K562 (cell line): ENCODE data around the gene TOR1AIP1. TPM values are rescaled to one million over a fixed set of nuclear protein-coding genes. Genes with fewer than 3 reads are reported as not detected.

Experiments used
- ATAC-seq: fragments of 200-7000 bp; cut with Tn5 transposase; 3 replicates; pipeline ENCODE4 v1.9.1; 2020; ENCODE audit warnings: moderate library complexity
- BruUV-seq: library from RNA; stranded (reverse); fragments of 400-500 nt; replicated peaks from 2 replicates; lab custom pipeline; 2021; lab: Mats Ljungman, UMichigan
- CTCF ChIA-PET: fragments of 300-600 bp; formaldehyde crosslinking; extraction: SDS; loops from one replicate; lab custom pipeline; 2021; ENCODE audit warnings: low intra/inter-chr PET ratio; lab: Yijun Ruan, JAX
- POLR2A ChIA-PET: fragments of 300-600, 350-650 bp; sonication (Branson Sonifier 250); formaldehyde crosslinking; extraction: SDS; loops from one replicate; lab custom pipeline; 2021; ENCODE audit warnings: antibody characterized with exemption, inconsistent platforms; lab: Yijun Ruan, JAX
- DNase-seq, 4 experiments: peaks; one replicate each; pipeline versions ENCODE4 v3.0.0 to v3.0.0-alpha.2; 2011 to 2018; ENCODE audit warnings: low spot score in 3 of 4, mixed read lengths in 3 of 4; ENCODE audit errors: extremely low read depth in 1 of 4
- FAIRE-seq: peaks from 2 replicates; lab custom pipeline; 2011; peaks lifted over from hg19 to GRCh38; lab: Jason Lieb, UNC
- H2AFZ ChIP-seq: 2 replicates; pipeline ENCODE4 v1.6.0; 2011; ENCODE audit warnings: low read depth, low read length, control low read depth, inconsistent platforms
- H3K27ac ChIP-seq: fragments of 200-600 bp; 3 replicates; pipeline ENCODE4 v1.8.0; 2011; ENCODE audit warnings: low read depth, mild to moderate bottlenecking, control low read depth, inconsistent platforms, low read length, moderate library complexity, mixed read lengths; ENCODE audit errors: extremely low read depth
- H3K27me3 ChIP-seq, 2 experiments: fragments of 300-600 bp in 1 of 2; 2 replicates in 1 of 2; 3 replicates in 1 of 2; pipeline versions ENCODE4 v1.6.0 to v1.8.0; 2011; ENCODE audit warnings: inconsistent platforms in 2 of 2, low read length in 2 of 2, mild to moderate bottlenecking in 1 of 2, mixed read lengths in 1 of 2, moderate library complexity in 1 of 2; ENCODE audit not compliant: control insufficient read depth in 2 of 2, insufficient read depth in 2 of 2
- H3K36me3 ChIP-seq: fragments of 300-600 bp; 3 replicates; pipeline ENCODE4 v1.8.0; 2011; ENCODE audit warnings: mild to moderate bottlenecking, low read length, inconsistent platforms; ENCODE audit not compliant: control insufficient read depth, insufficient read depth
- H3K4me1 ChIP-seq, 2 experiments: fragments of 200-600 bp in 1 of 2; replicated peaks in 1 of 2; 2 replicates in 1 of 2; 3 replicates in 1 of 2; pipeline versions ENCODE4 v1.5.1 to v1.8.0; 2011; ENCODE audit warnings: inconsistent platforms in 2 of 2, low read length in 2 of 2, mild to moderate bottlenecking in 1 of 2, mixed read lengths in 1 of 2, moderate library complexity in 1 of 2; ENCODE audit not compliant: control insufficient read depth in 2 of 2, insufficient read depth in 2 of 2
- H3K4me2 ChIP-seq: 2 replicates; pipeline ENCODE4 v1.6.1; 2011; ENCODE audit warnings: low read length, control low read depth, inconsistent platforms, mixed read lengths; ENCODE audit not compliant: insufficient read depth
- H3K4me3 ChIP-seq: fragments of 200-600 bp; sonication (generic), shearing (Covaris generic); 2 replicates; pipeline ENCODE4 v1.5.1; 2016; ENCODE audit warnings: control low read depth, inconsistent platforms
- H3K79me2 ChIP-seq: fragments of 200-600 bp; 3 replicates; pipeline ENCODE4 v1.8.0; 2011; ENCODE audit warnings: low read length, inconsistent platforms; ENCODE audit not compliant: control insufficient read depth, insufficient read depth
- H3K9ac ChIP-seq, 2 experiments: 2 replicates each; pipeline versions ENCODE4 v1.6.0 to v1.6.1; 2011; ENCODE audit warnings: low read depth in 2 of 2, low read length in 2 of 2, control low read depth in 1 of 2, inconsistent platforms in 1 of 2, mild to moderate bottlenecking in 1 of 2, mixed read lengths in 1 of 2; ENCODE audit not compliant: insufficient read depth in 1 of 2
- H3K9me1 ChIP-seq: one replicate; pipeline ENCODE4 v1.6.0; 2011; ENCODE audit warnings: inconsistent platforms, mild to moderate bottlenecking, low read length, moderate library complexity; ENCODE audit not compliant: control insufficient read depth, insufficient read depth
- H3K9me3 ChIP-seq: replicated peaks from 2 replicates; pipeline ENCODE4 v1.5.1; 2011; ENCODE audit warnings: low read depth, low read length, inconsistent platforms; ENCODE audit not compliant: control insufficient read depth, insufficient read depth
- H4K20me1 ChIP-seq: replicated peaks from 2 replicates; pipeline ENCODE4 v1.6.1; 2011; ENCODE audit warnings: low read length, inconsistent platforms, mixed read lengths; ENCODE audit not compliant: control insufficient read depth, insufficient read depth
- ARNT ChIP-seq, 2 experiments: fragments of 450-650 bp; IDR thresholded peaks; 2 replicates each; pipeline ENCODE4 v1.6.1; 2016; ENCODE audit warnings: mild to moderate bottlenecking in 1 of 2
- BCL6 ChIP-seq: fragments of 250-450 bp; sonication (Bioruptor Pico); IDR thresholded peaks from 2 replicates; pipeline ENCODE4 v1.4.0; 2020
- PRPF4 ChIP-seq: fragments of 200-400 bp; formaldehyde crosslinking; IDR thresholded peaks from one replicate; pipeline ENCODE4 v1.6.1; 2017; ENCODE audit warnings: low read length, low read depth, mild to moderate bottlenecking; ENCODE audit not compliant: insufficient read depth, poor library complexity, severe bottlenecking
- SP2 ChIP-seq: IDR thresholded peaks from 2 replicates; pipeline ENCODE4 v1.6.1; 2011; ENCODE audit warnings: mild to moderate bottlenecking, low read depth, low read length, moderate library complexity; ENCODE audit not compliant: poor library complexity, severe bottlenecking; ENCODE audit errors: extremely low read depth
- ZNF224 ChIP-seq: sonication (generic); formaldehyde crosslinking; IDR thresholded peaks from 2 replicates; pipeline ENCODE4 v1.8.0; 2022; ENCODE audit warnings: mild to moderate bottlenecking, missing genetic modification reagents
- ZNF41 ChIP-seq: fragments of 250-450 bp; sonication (Bioruptor Pico); conservative IDR thresholded peaks from 2 replicates; pipeline ENCODE4 v1.4.0; 2020; ENCODE audit warnings: mild to moderate bottlenecking
- WGBS: fragments of 100-300 bp; shearing (Covaris generic); methylation state at CpG from one replicate; pipeline ENCODE4 v1.1.6; 2016; ENCODE audit warnings: low coverage, mixed read lengths; ENCODE audit not compliant: insufficient coverage; ENCODE audit errors: missing lambda C conversion rate; 5-methylcytosine and 5-hydroxymethylcytosine counted together
- in situ Hi-C: fragments of 300-500 bp; cut with MboI; formaldehyde crosslinking; loops from 4 replicates; pipeline ENCODE4 v1.15.0; 2018; ENCODE audit warnings: inconsistent platforms, mixed read lengths
- intact Hi-C: fragments of 100-400 bp; cut with micrococcal nuclease; formaldehyde crosslinking; loops from 2 replicates; pipeline ENCODE4 v1.14.2; 2022
- polyA plus RNA-seq, 8 experiments: library from polyadenylated mRNA; depleted of rRNA in 4 of 8; stranded (reverse) in 5 of 8; unstranded in 3 of 8; fragments of >200 nt; fragmentation: Nextera tagmentation in 2 of 8; fragmentation: Illumina TruSeq in 1 of 8; extraction: Ambion mirVana in 2 of 8; extraction: Trizol in 1 of 8; gene quantifications; 2 replicates each; pipeline versions ENCODE4 v1.2.1 to v1.2.3, GENCODE V29; 2011 to 2014; ENCODE audit warnings: inconsistent platforms in 1 of 8, missing spikeins in 1 of 8
- total RNA-seq, 7 experiments: library from RNA; depleted of rRNA in 6 of 7; stranded (reverse); fragments of >200 nt in 6 of 7; fragmentation: Illumina TruSeq in 2 of 7; extraction: Trizol in 2 of 7; gene quantifications; 2 replicates each; pipeline versions ENCODE4 v1.2.1 to v1.2.3, GENCODE V29; 2011 to 2021; ENCODE audit warnings: low replicate concordance in 1 of 7
- TF ChIP-seq, protein P1 (sequence below): fragments of 450-650 bp; IDR thresholded peaks from 2 replicates; pipeline ENCODE4 v1.6.1; 2018; ENCODE audit not compliant: partially characterized antibody
- TF ChIP-seq, protein P2 (sequence below): fragments of 250-450 bp; sonication (Bioruptor Pico); IDR thresholded peaks from 2 replicates; pipeline ENCODE4 v1.4.0; 2020

TOR1AIP1 gene
- total and polyA plus RNA-seq, 9 of the 15 experiments (the other 6 are each of a cell fraction or from before 2014, with no cell fraction given) = 18.1 to 46.9 (median 35.5) TPM

DNA sequence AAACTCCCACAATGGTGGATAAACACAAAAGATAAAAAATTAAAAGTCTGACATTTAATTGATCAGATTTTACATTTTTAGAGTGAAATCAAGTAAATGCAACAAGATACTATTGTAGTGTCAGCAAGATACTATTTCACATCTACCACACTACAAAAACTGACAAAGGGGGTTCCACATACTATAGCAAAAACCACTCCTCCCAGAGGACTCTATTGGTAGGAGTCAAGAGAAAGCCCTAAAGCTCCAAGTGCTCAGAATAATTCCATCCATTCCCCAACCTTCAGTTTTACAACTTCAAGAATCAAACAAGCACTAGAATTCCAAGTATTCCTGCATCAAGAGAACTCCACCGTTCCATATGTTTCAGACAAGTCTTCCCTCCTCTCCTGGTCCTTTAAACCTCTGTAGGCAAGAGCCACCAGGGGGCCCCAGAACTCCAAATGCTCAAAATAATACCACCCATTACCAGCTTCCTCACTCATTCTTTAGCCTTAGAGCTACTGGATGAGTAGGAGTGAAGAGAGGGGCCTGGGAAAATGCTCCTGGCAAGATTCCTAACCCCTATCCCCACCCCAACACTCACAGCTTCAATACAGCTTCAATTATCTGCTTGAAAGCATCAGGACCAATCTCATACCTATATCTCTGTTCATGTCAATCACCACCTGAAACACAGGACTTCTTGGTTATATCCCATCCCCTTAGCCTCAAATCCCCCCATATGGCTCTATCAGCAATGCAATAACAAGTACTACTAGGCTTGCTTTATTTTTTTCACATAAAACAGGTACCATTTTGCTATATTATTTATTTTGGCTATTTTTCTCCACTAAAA is 14.4 kb upstream of the TOR1AIP1 start (continued):
- TF ChIP-seq PRPF4 (no peak), ARNT (IDR thresholded peaks at IDR 0.05) (0 out of 4 replicates have a peak, but pooled peaks of 1 of the 2 experiments have one; percentile 18)
- TF ChIP-seq, all 486 proteins: peak for 15

DNA sequence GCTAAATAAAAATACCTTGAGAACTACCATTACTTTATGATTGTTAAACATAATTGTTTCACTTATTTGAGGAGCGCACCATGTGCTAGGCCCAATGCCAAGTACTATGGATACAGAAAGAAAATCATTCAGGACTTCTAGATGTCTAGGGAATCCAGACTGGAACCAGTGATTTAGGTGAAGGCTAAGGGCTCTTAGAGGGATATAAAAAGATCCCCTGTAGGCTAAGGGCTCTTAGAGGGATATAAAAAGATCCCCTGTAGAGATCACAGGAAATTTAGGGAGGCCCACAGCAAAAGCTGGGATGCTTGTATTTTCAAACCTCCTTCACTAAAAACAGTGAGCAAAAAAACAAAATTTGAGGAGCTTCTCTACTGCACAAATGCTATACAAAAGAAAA is 11.2 kb upstream of the TOR1AIP1 start:
- no TSS peak for BruUV-seq
- intact Hi-C loops (no loop called here), in situ Hi-C loops (loop anchor here (5.0 kb wide), 1 partner anchor 301 kb away; no protein-coding TSS in a partner anchor)
- no peak for FAIRE-seq
- CTCF ChIA-PET = no interaction called here
- peaks cover 4 to 8% of the 10 kb centered on the region in 2 experiments; a peak in 3 of 5 replicates for H3K4me1 ChIP-seq
- H3K9me3 ChIP-seq = no peaks in the 10 kb centered on the region
- POLR2A ChIA-PET = no interaction called here
- peaks cover 88% of the 10 kb centered on the region for H3K79me2 ChIP-seq
- no peak overlapping the region for H3K9ac ChIP-seq
- WGBS = 100% methylated on average over 1 of the region's 1 CpG
- H2AFZ ChIP-seq = no peak overlapping the region
- no peak overlapping the region for H3K4me3 ChIP-seq
- ATAC-seq = no peak
- H4K20me1 ChIP-seq = 0 out of 2 replicates have a peak, but pooled peaks cover 3% of the 10 kb centered on the region
- H3K36me3 ChIP-seq = peaks cover 95% of the 10 kb centered on the region
- H3K9me1 ChIP-seq = no peaks in the 10 kb centered on the region
- no peak for DNase-seq
- H3K27me3 ChIP-seq = no peaks in the 10 kb centered on the region
- TF ChIP-seq ZNF224 (CRISPR knock-in tag) (no peak), SP2 (no peak), ZNF41 (no peak), BCL6 (CRISPR knock-in tag) (no peak)
- TF ChIP-seq, protein P1, sequence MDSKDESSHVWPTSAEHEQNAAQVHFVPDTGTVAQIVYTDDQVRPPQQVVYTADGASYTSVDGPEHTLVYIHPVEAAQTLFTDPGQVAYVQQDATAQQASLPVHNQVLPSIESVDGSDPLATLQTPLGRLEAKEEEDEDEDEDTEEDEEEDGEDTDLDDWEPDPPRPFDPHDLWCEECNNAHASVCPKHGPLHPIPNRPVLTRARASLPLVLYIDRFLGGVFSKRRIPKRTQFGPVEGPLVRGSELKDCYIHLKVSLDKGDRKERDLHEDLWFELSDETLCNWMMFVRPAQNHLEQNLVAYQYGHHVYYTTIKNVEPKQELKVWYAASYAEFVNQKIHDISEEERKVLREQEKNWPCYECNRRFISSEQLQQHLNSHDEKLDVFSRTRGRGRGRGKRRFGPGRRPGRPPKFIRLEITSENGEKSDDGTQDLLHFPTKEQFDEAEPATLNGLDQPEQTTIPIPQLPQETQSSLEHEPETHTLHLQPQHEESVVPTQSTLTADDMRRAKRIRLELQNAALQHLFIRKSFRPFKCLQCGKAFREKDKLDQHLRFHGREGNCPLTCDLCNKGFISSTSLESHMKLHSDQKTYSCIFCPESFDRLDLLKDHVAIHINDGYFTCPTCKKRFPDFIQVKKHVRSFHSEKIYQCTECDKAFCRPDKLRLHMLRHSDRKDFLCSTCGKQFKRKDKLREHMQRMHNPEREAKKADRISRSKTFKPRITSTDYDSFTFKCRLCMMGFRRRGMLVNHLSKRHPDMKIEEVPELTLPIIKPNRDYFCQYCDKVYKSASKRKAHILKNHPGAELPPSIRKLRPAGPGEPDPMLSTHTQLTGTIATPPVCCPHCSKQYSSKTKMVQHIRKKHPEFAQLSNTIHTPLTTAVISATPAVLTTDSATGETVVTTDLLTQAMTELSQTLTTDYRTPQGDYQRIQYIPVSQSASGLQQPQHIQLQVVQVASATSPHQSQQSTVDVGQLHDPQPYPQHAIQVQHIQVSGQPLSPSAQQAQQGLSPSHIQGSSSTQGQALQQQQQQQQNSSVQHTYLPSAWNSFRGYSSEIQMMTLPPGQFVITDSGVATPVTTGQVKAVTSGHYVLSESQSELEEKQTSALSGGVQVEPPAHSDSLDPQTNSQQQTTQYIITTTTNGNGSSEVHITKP = no peak
- TF ChIP-seq, protein P2, sequence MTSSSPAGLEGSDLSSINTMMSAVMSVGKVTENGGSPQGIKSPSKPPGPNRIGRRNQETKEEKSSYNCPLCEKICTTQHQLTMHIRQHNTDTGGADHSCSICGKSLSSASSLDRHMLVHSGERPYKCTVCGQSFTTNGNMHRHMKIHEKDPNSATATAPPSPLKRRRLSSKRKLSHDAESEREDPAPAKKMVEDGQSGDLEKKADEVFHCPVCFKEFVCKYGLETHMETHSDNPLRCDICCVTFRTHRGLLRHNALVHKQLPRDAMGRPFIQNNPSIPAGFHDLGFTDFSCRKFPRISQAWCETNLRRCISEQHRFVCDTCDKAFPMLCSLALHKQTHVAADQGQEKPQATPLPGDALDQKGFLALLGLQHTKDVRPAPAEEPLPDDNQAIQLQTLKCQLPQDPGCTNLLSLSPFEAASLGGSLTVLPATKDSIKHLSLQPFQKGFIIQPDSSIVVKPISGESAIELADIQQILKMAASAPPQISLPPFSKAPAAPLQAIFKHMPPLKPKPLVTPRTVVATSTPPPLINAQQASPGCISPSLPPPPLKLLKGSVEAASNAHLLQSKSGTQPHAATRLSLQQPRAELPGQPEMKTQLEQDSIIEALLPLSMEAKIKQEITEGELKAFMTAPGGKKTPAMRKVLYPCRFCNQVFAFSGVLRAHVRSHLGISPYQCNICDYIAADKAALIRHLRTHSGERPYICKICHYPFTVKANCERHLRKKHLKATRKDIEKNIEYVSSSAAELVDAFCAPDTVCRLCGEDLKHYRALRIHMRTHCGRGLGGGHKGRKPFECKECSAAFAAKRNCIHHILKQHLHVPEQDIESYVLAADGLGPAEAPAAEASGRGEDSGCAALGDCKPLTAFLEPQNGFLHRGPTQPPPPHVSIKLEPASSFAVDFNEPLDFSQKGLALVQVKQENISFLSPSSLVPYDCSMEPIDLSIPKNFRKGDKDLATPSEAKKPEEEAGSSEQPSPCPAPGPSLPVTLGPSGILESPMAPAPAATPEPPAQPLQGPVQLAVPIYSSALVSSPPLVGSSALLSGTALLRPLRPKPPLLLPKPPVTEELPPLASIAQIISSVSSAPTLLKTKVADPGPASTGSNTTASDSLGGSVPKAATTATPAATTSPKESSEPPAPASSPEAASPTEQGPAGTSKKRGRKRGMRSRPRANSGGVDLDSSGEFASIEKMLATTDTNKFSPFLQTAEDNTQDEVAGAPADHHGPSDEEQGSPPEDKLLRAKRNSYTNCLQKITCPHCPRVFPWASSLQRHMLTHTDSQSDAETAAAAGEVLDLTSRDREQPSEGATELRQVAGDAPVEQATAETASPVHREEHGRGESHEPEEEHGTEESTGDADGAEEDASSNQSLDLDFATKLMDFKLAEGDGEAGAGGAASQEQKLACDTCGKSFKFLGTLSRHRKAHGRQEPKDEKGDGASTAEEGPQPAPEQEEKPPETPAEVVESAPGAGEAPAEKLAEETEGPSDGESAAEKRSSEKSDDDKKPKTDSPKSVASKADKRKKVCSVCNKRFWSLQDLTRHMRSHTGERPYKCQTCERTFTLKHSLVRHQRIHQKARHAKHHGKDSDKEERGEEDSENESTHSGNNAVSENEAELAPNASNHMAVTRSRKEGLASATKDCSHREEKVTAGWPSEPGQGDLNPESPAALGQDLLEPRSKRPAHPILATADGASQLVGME = no peak
- no peak overlapping the region for H3K4me2 ChIP-seq
- H3K27ac ChIP-seq = no peak overlapping the region
